Left renal pelvis (tissue), 4 donors: ENCODE measurements around the gene MB21D2. TPM values are rescaled to one million over a fixed set of nuclear protein-coding genes. Genes with fewer than 3 reads are reported as not detected.
"Not testable (repeated sequence)": the region's sequence is repeated elsewhere in the genome, so short reads cannot be mapped to it uniquely, and the experiment has no call there.

Experiments used
- DNase-seq, 4 donors: peaks; one replicate each; pipeline ENCODE4 v3.0.0-alpha.2; 2013; ENCODE audit warnings: low read depth in 4 of 4, low spot score in 3 of 4
- polyA plus RNA-seq, 4 donors: library from polyadenylated mRNA; unstranded; fragments of 120-200 nt; gene quantifications; one replicate each; pipeline ENCODE4 v1.2.1, GENCODE V29; 2013; ENCODE audit not compliant: insufficient read length in 4 of 4

Gene MB21D2
- polyA plus RNA-seq, 4 donors: 8.1 to 17.4 (median 16.2) TPM

- DNase-seq: no peak
Measured at GRCh38 chr3:192817506-192817905, 100.2 kb downstream of the MB21D2 start.

GRCh38 chr3:192817053-192817452 lies 100.6 kb downstream of the MB21D2 start:
- no peak for DNase-seq

DNA sequence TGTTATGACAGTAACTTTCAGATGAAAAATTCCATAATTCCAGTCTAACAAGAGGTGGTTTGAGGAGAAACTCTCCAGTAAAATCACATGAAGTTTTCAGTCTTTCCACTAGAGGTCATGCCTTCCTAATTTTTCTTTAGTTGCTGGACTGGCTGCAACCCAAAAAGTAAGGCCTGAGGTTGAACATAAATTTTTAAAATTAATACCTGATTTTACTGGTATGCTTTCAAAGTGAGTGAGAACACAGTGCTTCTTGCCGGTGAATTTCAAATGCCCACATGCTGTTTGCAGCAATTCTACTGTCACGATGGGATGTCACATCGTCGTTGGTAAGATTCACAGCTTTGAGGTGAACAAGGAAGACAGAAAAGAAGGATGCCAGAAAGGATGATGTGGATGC lies 101.3 kb downstream of the MB21D2 start:
- no peak for DNase-seq

GRCh38 chr3:192812743-192813383 lies 104.8 kb downstream of the MB21D2 start:
- DNase-seq: peak in 1 of 4 donors; percentile 51

- no peak for DNase-seq
Measured at GRCh38 chr3:192805711-192806110, 111.9 kb downstream of the MB21D2 start.

DNA sequence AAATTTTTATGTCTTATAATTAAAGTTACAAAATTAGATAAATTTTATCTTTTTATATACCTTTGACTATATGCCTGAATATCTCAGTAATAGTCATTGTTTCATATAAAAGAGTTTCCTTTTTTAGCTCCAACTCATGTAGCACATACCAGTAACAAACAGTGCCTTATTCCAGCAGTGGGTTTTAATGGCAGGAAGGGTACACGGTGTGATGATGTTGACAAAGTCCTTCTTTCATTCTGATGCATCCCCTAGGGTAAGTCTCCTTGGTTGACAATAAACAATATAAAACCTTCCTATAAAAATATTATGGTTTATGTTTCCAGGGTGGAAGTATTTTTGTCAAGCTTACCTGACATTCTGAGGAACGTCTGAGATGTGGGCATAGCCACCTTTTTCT lies 113.2 kb downstream of the MB21D2 start:
- DNase-seq: no peak

GRCh38 chr3:192802957-192803899 lies 114.4 kb downstream of the MB21D2 start:
- no peak for DNase-seq

DNA sequence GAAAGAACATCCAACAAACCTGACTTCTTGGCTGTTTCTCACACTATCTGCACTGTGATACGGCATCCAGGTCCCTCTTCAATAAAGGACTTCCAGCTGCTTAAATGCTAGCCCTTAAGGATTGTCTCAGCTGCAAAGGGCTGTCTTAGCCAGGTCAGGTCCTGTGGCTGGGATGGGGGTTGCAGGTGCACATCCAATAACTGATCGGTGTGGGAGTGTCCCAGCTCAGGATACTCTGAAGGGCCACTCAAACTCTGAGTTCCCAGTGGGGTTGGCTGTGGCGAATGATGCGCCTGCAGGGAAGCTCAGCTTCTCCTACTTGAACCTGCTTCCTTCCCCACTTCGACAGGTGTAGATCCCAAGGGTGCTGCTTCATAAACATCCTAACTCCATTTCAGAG lies 115.7 kb downstream of the MB21D2 start:
- no peak for DNase-seq

- DNase-seq: no peak
Measured at GRCh38 chr3:192799721-192800120, 117.9 kb downstream of the MB21D2 start.

GRCh38 chr3:192795021-192795420 lies 122.6 kb downstream of the MB21D2 start:
- no peak for DNase-seq

DNA sequence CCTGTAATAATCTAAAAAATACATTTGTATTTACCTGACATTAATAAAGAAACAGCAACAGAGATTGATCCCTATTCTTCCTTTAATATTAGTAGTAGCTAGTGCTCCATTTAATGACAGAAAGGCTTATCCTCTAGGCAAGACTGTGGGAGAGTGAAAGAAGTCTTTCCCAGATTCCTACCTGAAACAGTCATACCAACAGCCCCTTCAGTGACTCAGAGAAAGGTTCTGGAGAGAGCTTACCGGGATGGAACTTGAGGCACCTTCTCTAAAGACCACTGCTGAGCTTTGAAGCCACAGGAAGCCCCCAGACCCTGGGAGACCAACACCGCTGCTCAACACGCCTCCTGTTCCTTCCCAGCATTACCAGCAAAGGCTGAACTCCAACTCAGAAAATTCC lies 123.4 kb downstream of the MB21D2 start:
- no peak for DNase-seq

GRCh38 chr3:192788816-192789515 lies 128.7 kb downstream of the MB21D2 start:
- not testable (repeated sequence) for DNase-seq

DNA sequence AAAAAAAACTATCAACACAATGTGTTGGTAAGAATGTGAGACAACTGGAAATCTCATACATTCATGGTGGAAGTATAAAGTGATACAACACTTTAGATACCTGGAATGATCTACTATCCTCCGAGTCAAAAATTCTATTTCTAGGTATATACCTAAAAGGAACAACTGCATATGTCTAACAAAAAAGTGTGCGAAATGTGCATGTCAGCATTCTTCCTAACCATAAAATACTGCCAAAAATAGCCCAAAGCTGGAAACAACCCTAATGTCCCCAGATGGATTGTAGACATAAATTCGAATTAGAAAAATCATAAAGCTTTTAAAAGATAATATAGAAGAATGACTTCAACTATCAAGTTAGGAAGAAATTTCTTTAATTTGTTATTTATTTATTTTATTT lies 139.1 kb downstream of the MB21D2 start:
- no peak for DNase-seq

DNA sequence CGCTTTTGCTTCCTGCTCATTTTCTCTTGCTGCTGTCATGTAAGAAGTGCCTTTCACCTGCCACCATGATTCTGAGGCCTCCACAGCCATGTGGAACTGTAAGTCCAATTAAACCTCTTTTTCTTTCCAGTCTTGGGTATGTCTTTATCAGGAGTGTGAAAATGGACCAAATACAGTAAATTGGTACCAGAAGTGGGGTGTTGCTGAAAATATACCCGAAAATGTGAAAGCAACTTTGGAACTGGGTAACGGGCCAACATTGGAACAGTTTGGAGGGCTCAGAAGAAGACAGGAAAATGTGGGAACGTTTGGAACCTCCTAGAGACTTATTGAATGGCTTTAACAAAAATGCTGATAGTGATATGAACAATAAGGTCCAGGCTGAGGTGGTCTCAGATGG lies 143.3 kb downstream of the MB21D2 start:
- not testable (repeated sequence) for DNase-seq

DNA sequence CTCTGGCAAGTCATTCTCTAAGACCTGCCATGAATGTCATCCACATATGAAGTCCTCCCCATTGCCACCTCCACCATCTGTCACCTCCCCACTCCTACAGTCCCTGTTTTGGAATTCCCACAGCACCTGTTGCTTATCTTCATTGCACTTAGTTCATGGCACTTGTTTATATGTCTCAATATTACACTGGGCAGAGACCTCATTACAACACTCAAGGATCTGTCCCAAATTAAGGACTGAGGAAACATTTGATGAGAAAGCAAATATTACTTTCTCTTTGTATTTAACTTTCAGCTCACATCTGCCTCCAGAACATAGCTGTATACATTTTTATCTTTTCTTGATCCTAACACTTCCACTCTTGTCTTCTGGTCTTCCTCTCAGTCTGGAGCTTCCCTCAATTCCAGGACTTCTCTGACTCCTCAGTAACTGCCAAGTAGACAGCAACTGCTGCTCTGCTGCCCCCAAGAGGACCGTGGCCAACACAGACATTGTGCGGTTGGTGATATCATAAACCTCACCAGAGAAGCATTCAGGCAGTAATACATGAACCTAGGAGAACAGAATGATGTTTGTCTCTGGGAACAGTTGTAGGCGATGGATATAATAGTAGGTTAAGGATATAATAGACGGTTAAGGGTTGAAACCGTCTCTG lies 145.3 kb downstream of the MB21D2 start:
- peak in 1 of 4 donors; percentile 2 for DNase-seq

GRCh38 chr3:192758654-192759053 lies 159.0 kb downstream of the MB21D2 start:
- DNase-seq: no peak

DNA sequence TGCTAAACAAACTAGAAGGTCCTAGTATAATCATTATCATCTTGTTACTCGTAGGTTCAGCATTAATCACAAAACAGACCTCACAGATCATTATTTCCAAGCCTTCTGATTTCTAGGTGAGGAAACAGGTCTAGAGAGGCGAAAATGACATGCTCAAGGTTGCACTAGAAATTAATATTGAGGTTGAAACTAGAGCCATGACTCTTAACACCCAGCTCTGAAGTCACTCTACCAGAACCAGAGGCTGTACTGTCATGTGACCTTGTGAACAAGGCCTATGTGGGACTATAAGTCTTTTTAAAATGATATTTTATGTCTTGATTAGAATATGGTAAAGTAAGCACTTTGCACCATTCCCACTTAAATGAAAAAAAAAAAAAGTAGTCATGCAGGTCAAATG lies 166.5 kb downstream of the MB21D2 start:
- DNase-seq: no peak

GRCh38 chr3:192750201-192750600 lies 167.5 kb downstream of the MB21D2 start:
- no peak for DNase-seq

GRCh38 chr3:192747746-192748145 lies 169.9 kb downstream of the MB21D2 start:
- DNase-seq: no peak

DNA sequence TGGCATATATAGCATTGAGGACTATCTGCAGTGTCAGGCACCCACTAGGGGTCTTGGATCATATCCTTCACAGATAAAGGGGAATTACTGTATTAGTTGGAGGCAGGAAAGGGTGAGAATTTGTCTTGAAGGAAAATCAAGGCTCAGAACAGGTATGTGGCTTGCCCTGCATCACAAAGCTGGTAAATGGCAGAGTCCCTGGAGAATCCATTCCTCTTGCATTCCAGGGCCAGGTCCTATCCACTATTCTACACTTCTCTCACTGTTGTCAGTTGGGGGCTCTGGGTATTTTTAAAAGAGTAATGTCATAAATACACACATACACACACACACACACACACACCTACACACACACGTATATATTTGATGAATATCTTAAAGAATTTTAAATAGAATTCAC lies 170.5 kb downstream of the MB21D2 start:
- DNase-seq: no peak
